H1 (cell line): ENCODE results near the gene PHACTR2. TPM values are rescaled to one million over a fixed set of nuclear protein-coding genes. Genes with fewer than 3 reads are reported as not detected.

ENCODE experiments used
- CTCF ChIA-PET: fragments of 300-600 bp; sonication (Branson Sonifier 250); formaldehyde crosslinking; loops from one replicate; lab custom pipeline; 2021; ENCODE audit not compliant: partially characterized antibody; lab: Charles Lee
- POLR2A ChIA-PET: fragments of 300-600 bp; sonication (Branson Sonifier 250); formaldehyde crosslinking; loops from one replicate; lab custom pipeline; 2021; ENCODE audit warnings: inconsistent platforms; ENCODE audit not compliant: partially characterized antibody; lab: Charles Lee
- DNase-seq, 2 experiments: peaks; one replicate each; pipeline versions ENCODE4 v3.0.0 to v3.0.0-alpha.2; 2010 to 2022; ENCODE audit warnings: low spot score in 2 of 2, low read depth in 1 of 2, mixed read lengths in 1 of 2
- FAIRE-seq: peaks from 2 replicates; lab custom pipeline; 2011; peaks lifted over from hg19 to GRCh38; lab: Jason Lieb, UNC
- H2AFZ ChIP-seq: 2 replicates; pipeline ENCODE4 v1.8.1; 2012; ENCODE audit warnings: low read length, inconsistent platforms
- H2AK5ac ChIP-seq: 2 replicates; pipeline ENCODE4 v1.6.1; 2013; ENCODE audit warnings: low read depth, low read length
- H2BK120ac ChIP-seq: replicated peaks from 2 replicates; pipeline ENCODE3; 2013; ENCODE audit warnings: low read depth, low read length, inconsistent platforms
- H2BK12ac ChIP-seq: 2 replicates; pipeline ENCODE4 v1.6.1; 2013; ENCODE audit warnings: low read depth, low read length
- H2BK15ac ChIP-seq: 2 replicates; pipeline ENCODE4 v1.6.1; 2013; ENCODE audit warnings: low read length
- H2BK20ac ChIP-seq: 2 replicates; pipeline ENCODE4 v1.6.1; 2013; ENCODE audit warnings: low read length
- H2BK5ac ChIP-seq: 2 replicates; pipeline ENCODE4 v1.6.1; 2013; ENCODE audit warnings: low read depth, low read length
- H3K14ac ChIP-seq: 2 replicates; pipeline ENCODE4 v1.6.1; 2013; ENCODE audit warnings: inconsistent platforms; ENCODE audit not compliant: insufficient read length
- H3K18ac ChIP-seq: 2 replicates; pipeline ENCODE4 v1.6.1; 2013; ENCODE audit warnings: low read length; ENCODE audit errors: extremely low read depth
- H3K23ac ChIP-seq: 2 replicates; pipeline ENCODE4 v1.6.1; 2013; ENCODE audit warnings: inconsistent platforms; ENCODE audit not compliant: insufficient read length
- H3K23me2 ChIP-seq: 2 replicates; pipeline ENCODE4 v1.6.1; 2013; ENCODE audit warnings: low read depth, low read length
- H3K27ac ChIP-seq: 2 replicates; pipeline ENCODE4 v1.6.1; 2011; ENCODE audit warnings: low read depth, low read length, inconsistent platforms
- H3K27me3 ChIP-seq, 4 experiments: replicated peaks in 1 of 4; 1 replicate in 1 of 4; 2 replicates in 3 of 4; pipeline versions ENCODE4 v1.6.1 to v1.8.1; 2011 to 2013; ENCODE audit warnings: low read length in 3 of 4, mild to moderate bottlenecking in 3 of 4, inconsistent platforms in 2 of 4, mixed read lengths in 2 of 4, moderate library complexity in 1 of 4; ENCODE audit not compliant: control insufficient read depth in 3 of 4, insufficient read depth in 3 of 4; ENCODE audit errors: extremely low read depth in 1 of 4
- H3K36me3 ChIP-seq, 4 experiments: 2 replicates each; pipeline versions ENCODE4 v1.6.1 to v1.8.1; 2011 to 2013; ENCODE audit warnings: mild to moderate bottlenecking in 4 of 4, low read length in 3 of 4, moderate library complexity in 2 of 4, control low read depth in 1 of 4, inconsistent platforms in 1 of 4; ENCODE audit not compliant: insufficient read depth in 4 of 4, control insufficient read depth in 2 of 4
- H3K4ac ChIP-seq: replicated peaks from 2 replicates; pipeline ENCODE3; 2013; ENCODE audit warnings: low read length, low read depth, mixed read lengths, inconsistent platforms; ENCODE audit not compliant: insufficient read length
- H3K4me1 ChIP-seq, 4 experiments: replicated peaks in 1 of 4; 1 replicate in 1 of 4; 2 replicates in 3 of 4; pipeline versions ENCODE4 v1.6.1 to v1.8.1; 2011 to 2013; ENCODE audit warnings: low read length in 3 of 4, inconsistent platforms in 2 of 4, mixed read lengths in 1 of 4; ENCODE audit not compliant: insufficient read depth in 4 of 4, control insufficient read depth in 3 of 4
- H3K4me2 ChIP-seq, 2 experiments: 2 replicates each; pipeline versions ENCODE4 v1.6.1 to v1.8.1; 2011 to 2013; ENCODE audit warnings: low read depth in 2 of 2, low read length in 2 of 2, control low read depth in 1 of 2, inconsistent platforms in 1 of 2, mild to moderate bottlenecking in 1 of 2; ENCODE audit not compliant: insufficient read depth in 1 of 2
- H3K4me3 ChIP-seq, 4 experiments: fragments of 200-600, 300-600 bp in 1 of 4; sonication (generic), shearing (Covaris generic), sonication (Bioruptor Twin) in 1 of 4; 2 replicates each; pipeline versions ENCODE4 v1.5.1 to v1.8.1; 2011 to 2016; ENCODE audit warnings: low read length in 4 of 4, low read depth in 3 of 4, control low read depth in 2 of 4, inconsistent platforms in 2 of 4, mild to moderate bottlenecking in 2 of 4, mixed read lengths in 1 of 4, moderate library complexity in 1 of 4; ENCODE audit not compliant: insufficient read depth in 2 of 4; ENCODE audit errors: extremely low read depth in 1 of 4
- H3K56ac ChIP-seq: replicated peaks from 2 replicates; pipeline ENCODE3; 2013; ENCODE audit warnings: low read depth, mild to moderate bottlenecking, mixed read lengths, low read length, inconsistent platforms; ENCODE audit not compliant: insufficient read length
- H3K79me1 ChIP-seq: 2 replicates; pipeline ENCODE4 v1.6.1; 2013; ENCODE audit warnings: low read depth, low read length, control low read depth
- H3K79me2 ChIP-seq, 2 experiments: 2 replicates each; pipeline versions ENCODE4 v1.6.1 to v1.8.1; 2012 to 2013; ENCODE audit warnings: low read length in 2 of 2, mild to moderate bottlenecking in 2 of 2, inconsistent platforms in 1 of 2; ENCODE audit not compliant: insufficient read depth in 2 of 2, control insufficient read depth in 1 of 2
- H3K9ac ChIP-seq, 4 experiments: replicated peaks in 1 of 4; 1 replicate in 1 of 4; 2 replicates in 3 of 4; pipeline versions ENCODE4 v1.6.1 to v1.8.1; 2011 to 2013; ENCODE audit warnings: low read depth in 3 of 4, low read length in 3 of 4, control low read depth in 2 of 4, mild to moderate bottlenecking in 2 of 4, moderate library complexity in 2 of 4, inconsistent platforms in 1 of 4; ENCODE audit errors: extremely low read depth in 1 of 4
- H3K9me3 ChIP-seq, 2 experiments: 2 replicates each; pipeline versions ENCODE4 v1.6.1 to v1.8.1; 2012 to 2013; ENCODE audit warnings: mild to moderate bottlenecking in 2 of 2, moderate library complexity in 2 of 2, control low read depth in 1 of 2, inconsistent platforms in 1 of 2, low read depth in 1 of 2, low read length in 1 of 2, mixed read lengths in 1 of 2; ENCODE audit not compliant: insufficient read depth in 2 of 2
- H4K20me1 ChIP-seq, 2 experiments: replicated peaks in 1 of 2; 2 replicates each; pipeline versions ENCODE3 to v1.8.1; 2011 to 2013; ENCODE audit warnings: inconsistent platforms in 2 of 2, low read length in 2 of 2, mild to moderate bottlenecking in 1 of 2; ENCODE audit not compliant: insufficient read depth in 2 of 2, control insufficient read depth in 1 of 2
- H4K5ac ChIP-seq: 2 replicates; pipeline ENCODE4 v1.6.1; 2013; ENCODE audit warnings: low read length, low read depth, mixed read lengths, inconsistent platforms; ENCODE audit not compliant: insufficient read length
- H4K8ac ChIP-seq: 2 replicates; pipeline ENCODE4 v1.8.0; 2013; ENCODE audit warnings: mild to moderate bottlenecking, moderate library complexity, low read length, inconsistent platforms; ENCODE audit not compliant: insufficient read depth; ENCODE audit errors: extremely low read depth
- H4K91ac ChIP-seq: replicated peaks from 2 replicates; pipeline ENCODE3; 2013; ENCODE audit warnings: low read length, mixed read lengths, inconsistent platforms; ENCODE audit not compliant: insufficient read length
- ASH2L ChIP-seq: fragments of 200-600, 300-600 bp; sonication (generic); IDR thresholded peaks from one replicate; pipeline ENCODE4 v1.7.1; 2017; ENCODE audit warnings: low read length
- EP300 ChIP-seq, 2 experiments: IDR thresholded peaks; 1 replicate in 1 of 2; 2 replicates in 1 of 2; pipeline ENCODE4 v1.6.1; 2011 to 2012; ENCODE audit warnings: low read depth in 2 of 2, low read length in 2 of 2, mild to moderate bottlenecking in 2 of 2, borderline replicate concordance in 1 of 2, inconsistent platforms in 1 of 2, moderate library complexity in 1 of 2
- GABPA ChIP-seq: IDR thresholded peaks from 2 replicates; pipeline ENCODE4 v1.6.1; 2011; ENCODE audit warnings: mild to moderate bottlenecking, low read length, moderate library complexity, borderline replicate concordance; ENCODE audit not compliant: insufficient read depth
- KDM4A ChIP-seq: IDR thresholded peaks from one replicate; pipeline ENCODE4 v1.7.1; 2012; ENCODE audit warnings: low read depth, mild to moderate bottlenecking, moderate library complexity, low read length, inconsistent platforms; ENCODE audit not compliant: severe bottlenecking
- MAX ChIP-seq: IDR thresholded peaks from 2 replicates; pipeline ENCODE4 v1.6.1; 2012; ENCODE audit warnings: inconsistent platforms
- POLR2A ChIP-seq, 2 experiments: IDR thresholded peaks; 1 replicate in 1 of 2; 2 replicates in 1 of 2; pipeline ENCODE4 v1.6.1; 2011; ENCODE audit warnings: low read depth in 2 of 2, low read length in 2 of 2, mild to moderate bottlenecking in 2 of 2; ENCODE audit errors: control extremely low read depth in 1 of 2
- SP2 ChIP-seq: IDR thresholded peaks from 2 replicates; pipeline ENCODE4 v1.6.1; 2012; ENCODE audit warnings: mild to moderate bottlenecking, low read length, inconsistent platforms
- polyA plus RNA-seq, 7 experiments: library from polyadenylated mRNA; depleted of rRNA in 3 of 7; stranded (reverse) in 5 of 7; unstranded in 2 of 7; fragments of >200 nt in 5 of 7; fragments of 200-250 nt in 2 of 7; gene quantifications; 1 replicate in 5 of 7; 2 replicates in 1 of 7; 4 replicates in 1 of 7; pipeline versions ENCODE4 v1.2.1 to v1.2.3, GENCODE V29; 2011 to 2013; ENCODE audit warnings: missing spikeins in 2 of 7, mixed read lengths in 2 of 7
- total RNA-seq: library from RNA; stranded (reverse); fragmentation: NEBNext Ultra II Directional; extraction: Animal tissue kit (Norgen Biotek cat#: 25700); gene quantifications from 2 replicates; pipeline ENCODE4 v1.2.1, GENCODE V29; 2021
- TF ChIP-seq, protein P1 (sequence below): IDR thresholded peaks from 2 replicates; pipeline ENCODE4 v1.6.1; 2011; ENCODE audit warnings: low read depth, mild to moderate bottlenecking, low read length; ENCODE audit not compliant: insufficient read depth

Gene PHACTR2
- total and polyA plus RNA-seq, 2 of the 8 experiments (the other 6 are each of a cell fraction or from before 2014, with no cell fraction given), result 16.9 to 131 TPM

DNA sequence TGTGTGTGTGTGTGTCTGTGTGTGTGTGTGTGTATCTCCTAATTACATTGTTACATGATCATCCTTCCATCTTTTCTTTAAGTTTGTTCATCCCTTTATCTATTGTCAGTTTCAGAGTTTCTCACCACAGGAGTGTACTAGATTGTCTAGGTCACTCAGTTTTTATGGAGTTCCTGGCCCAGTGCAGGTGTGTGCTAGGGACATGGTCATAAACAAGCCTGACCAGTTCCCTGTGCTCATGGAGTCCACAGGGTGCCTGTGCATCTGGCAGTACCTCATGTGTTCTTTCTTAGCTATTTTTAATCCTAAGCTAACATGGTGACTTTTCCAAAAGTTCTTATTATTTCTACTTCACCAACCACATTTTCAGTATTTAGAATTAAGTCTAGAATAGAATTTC lies 43.9 kb downstream of the PHACTR2 start:
- Histone ChIP-seq H3K36me3 (peaks cover 0 to 18% (median 10%) of the 10 kb centered on the region in 4 experiments; a peak in 3 of 8 replicates), H3K4me3 (no peak overlapping the region), H3K9ac (no peak overlapping the region), H3K56ac (no peak overlapping the region), H3K27ac (no peak overlapping the region), H3K14ac (no peak overlapping the region), H2BK20ac (no peak overlapping the region), H2BK5ac (no peak overlapping the region), H4K20me1 (peaks cover 0 to 3% of the 10 kb centered on the region in 2 experiments), H3K23ac (no peak overlapping the region), H3K79me1 (no peaks in the 10 kb centered on the region; the same call in 1 of the 2 replicates), H4K5ac (no peak overlapping the region), H2BK12ac (no peak overlapping the region), H3K79me2 (peaks cover 0 to 6% of the 10 kb centered on the region in 2 experiments; a peak in 2 of 4 replicates), H3K27me3 (no peaks in the 10 kb centered on the region), H2BK120ac (no peak overlapping the region), H2BK15ac (no peak overlapping the region), H3K23me2 (no peaks in the 10 kb centered on the region), H2AK5ac (no peak overlapping the region), H3K4me2 (no peak overlapping the region), H4K91ac (no peak overlapping the region), H3K18ac (no peak overlapping the region), H4K8ac (no peak overlapping the region), H2AFZ (no peak overlapping the region), H3K4ac (no peak overlapping the region), H3K9me3 (no peaks in the 10 kb centered on the region), H3K4me1 (no peaks in the 10 kb centered on the region)
- TF ChIP-seq, protein P1, sequence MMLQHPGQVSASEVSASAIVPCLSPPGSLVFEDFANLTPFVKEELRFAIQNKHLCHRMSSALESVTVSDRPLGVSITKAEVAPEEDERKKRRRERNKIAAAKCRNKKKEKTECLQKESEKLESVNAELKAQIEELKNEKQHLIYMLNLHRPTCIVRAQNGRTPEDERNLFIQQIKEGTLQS, result no peak
- TF ChIP-seq EP300 (IDR thresholded peaks at IDR 0.05; ENCODE audit: borderline replicate concordance in 1 of 2, low read depth in 2 of 2, low read length in 2 of 2) (no peak), MAX (no peak), GABPA (no peak), ASH2L (no peak), POLR2A (IDR thresholded peaks at IDR 0.05; ENCODE audit: control extremely low read depth in 1 of 2, low read depth in 2 of 2, low read length in 2 of 2) (no peak), SP2 (no peak), KDM4A (no peak)
- FAIRE-seq, result no peak
- DNase-seq, result no peak
- ChIA-PET CTCF (interaction anchor here (3.3 kb wide), 1 partner anchor 22 kb away, joined by 13 read pairs; no protein-coding TSS in a partner anchor), POLR2A (interaction anchor here (0.8 to 1.6 kb wide), 2 partner anchors 9 to 122 kb away, joined by 3 to 4 read pairs; partner anchors contain the start of gene LTV1)
